GM12874 (cell line): Measurements from ENCODE around the gene CDA.

Experiments used
- CTCF ChIP-seq: IDR thresholded peaks from 2 replicates; pipeline ENCODE4 v1.5.1; 2011; ENCODE audit warnings: low read depth, mild to moderate bottlenecking, control low read depth, low read length, moderate library complexity; ENCODE audit not compliant: insufficient read depth

The CDA gene

GRCh38 chr1:20663969-20664715, 75.2 kb downstream of the CDA start:
- no peak for TF ChIP-seq CTCF

DNA sequence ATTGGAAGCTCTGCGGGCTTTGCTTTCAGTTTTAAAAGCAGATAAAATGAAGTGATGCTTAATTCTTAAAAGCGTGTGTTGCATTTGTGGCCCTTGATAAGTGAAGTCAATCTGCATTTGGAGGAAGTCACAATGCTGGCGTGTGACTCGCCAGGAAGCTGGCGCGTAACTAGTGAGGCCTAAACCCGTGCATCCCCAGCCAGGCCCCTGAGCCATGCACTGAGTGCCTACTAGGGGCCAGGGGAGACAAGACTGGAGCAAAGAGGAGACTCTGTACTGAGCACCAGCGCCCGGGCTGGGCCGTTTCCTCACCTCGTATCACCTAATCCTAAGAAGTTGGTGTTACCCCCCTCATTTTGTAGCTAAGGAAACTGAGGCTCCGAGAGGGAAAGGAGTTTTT, 76.8 kb downstream of the CDA start:
- no peak for TF ChIP-seq CTCF

GRCh38 chr1:20666146-20666545, 77.2 kb downstream of the CDA start:
- TF ChIP-seq CTCF = no peak

- TF ChIP-seq CTCF = no peak
These were observed 77.9 kb downstream of the CDA start for GRCh38 chr1:20666804-20667203.
